PC-3 (cell line): Measurements from ENCODE around the gene AKAP8L. TPM values are rescaled to one million over a fixed set of nuclear protein-coding genes. Genes with fewer than 3 reads are reported as not detected.

ENCODE experiments used
- ATAC-seq: fragments of 200-7000 bp; cut with Tn5 transposase; 2 replicates; pipeline ENCODE4 v1.9.1; 2020; ENCODE audit warnings: mild to moderate bottlenecking, moderate library complexity
- BruUV-seq: library from RNA; stranded (reverse); fragments of 400-500 nt; replicated peaks from 2 replicates; lab custom pipeline; 2021; lab: Mats Ljungman, UMichigan
- CTCF ChIA-PET: fragments of 300-600 bp; sonication (Branson Sonifier 250); formaldehyde crosslinking; loops from one replicate; lab custom pipeline; 2022; ENCODE audit warnings: antibody characterized with exemption; lab: Charles Lee
- POLR2A ChIA-PET: fragments of 300-600 bp; sonication (Branson Sonifier 250); formaldehyde crosslinking; loops from one replicate; lab custom pipeline; 2022; ENCODE audit warnings: antibody characterized with exemption; ENCODE audit not compliant: unreplicated experiment; lab: Charles Lee
- DNase-seq: peaks from one replicate; pipeline ENCODE4 v3.0.0-alpha.2; 2015
- H2AFZ ChIP-seq: fragments of 300-600 bp; sonication (generic); 2 replicates; pipeline ENCODE4 v1.6.0; 2016; ENCODE audit warnings: antibody characterized with exemption, low read length
- H3F3A ChIP-seq: fragments of 300-600 bp; sonication (generic); one replicate; pipeline ENCODE4 v1.6.0; 2017; ENCODE audit warnings: antibody characterized with exemption, low read length, control low read depth, mild to moderate bottlenecking; ENCODE audit not compliant: unreplicated experiment
- H3K27ac ChIP-seq: fragments of 300-600 bp; sonication (generic); 2 replicates; pipeline ENCODE4 v1.5.1; 2016; ENCODE audit warnings: mild to moderate bottlenecking, low read length
- H3K27me3 ChIP-seq: fragments of 300-600 bp; sonication (generic); 2 replicates; pipeline ENCODE4 v1.6.1; 2016; ENCODE audit warnings: low read length, mixed read lengths
- H3K36me3 ChIP-seq: fragments of 300-600 bp; sonication (generic); 2 replicates; pipeline ENCODE4 v1.6.1; 2016; ENCODE audit warnings: low read depth, mixed run types, low read length, mixed read lengths
- H3K4me1 ChIP-seq: fragments of 300-600 bp; sonication (generic); 2 replicates; pipeline ENCODE4 v1.5.1; 2016; ENCODE audit warnings: low read length; ENCODE audit not compliant: insufficient read depth
- H3K4me2 ChIP-seq: fragments of 300-600 bp; sonication (generic); 2 replicates; pipeline ENCODE4 v1.6.0; 2016; ENCODE audit warnings: low read length
- H3K4me3 ChIP-seq: fragments of 300-600 bp; sonication (generic); 2 replicates; pipeline ENCODE4 v1.5.1; 2016; ENCODE audit warnings: mild to moderate bottlenecking, low read length, mixed read lengths
- H3K79me2 ChIP-seq: fragments of 300-600 bp; sonication (generic); 2 replicates; pipeline ENCODE4 v1.6.1; 2017; ENCODE audit warnings: low read length, mixed read lengths
- H3K9ac ChIP-seq: fragments of 300-600 bp; sonication (generic); 2 replicates; pipeline ENCODE4 v1.6.0; 2016; ENCODE audit warnings: mild to moderate bottlenecking, low read length
- H3K9me2 ChIP-seq: fragments of 300-600 bp; sonication (generic); replicated peaks from 2 replicates; pipeline ENCODE4 v1.6.1; 2016; ENCODE audit warnings: mixed run types, low read length, mixed read lengths
- H3K9me3 ChIP-seq: fragments of 300-600 bp; sonication (generic); 2 replicates; pipeline ENCODE4 v1.6.1; 2016; ENCODE audit warnings: low read length, mixed read lengths
- H4K20me1 ChIP-seq: fragments of 300-600 bp; sonication (generic); 2 replicates; pipeline ENCODE4 v1.6.1; 2016; ENCODE audit warnings: low read length, mixed read lengths
- CTCF ChIP-seq: fragments of 300-600 bp; sonication (generic); conservative IDR thresholded peaks from 2 replicates; pipeline ENCODE4 v1.5.1; 2017; ENCODE audit warnings: antibody characterized with exemption, low read depth, mild to moderate bottlenecking, low read length
- EZH2 ChIP-seq: fragments of 300-600 bp; sonication (generic); IDR thresholded peaks from one replicate; pipeline ENCODE4 v1.6.1; 2017; ENCODE audit warnings: antibody characterized with exemption, mild to moderate bottlenecking, low read length; ENCODE audit not compliant: unreplicated experiment
- EZH2phosphoT487 ChIP-seq: fragments of 300-600 bp; sonication (generic); IDR thresholded peaks from 2 replicates; pipeline ENCODE4 v1.6.1; 2018; ENCODE audit warnings: mild to moderate bottlenecking, antibody characterized with exemption, low read length, borderline replicate concordance
- intact Hi-C: fragments of 100-400 bp; cut with micrococcal nuclease; formaldehyde crosslinking; loops from 2 replicates; pipeline ENCODE4 v1.9.0; 2023
- total RNA-seq: library from RNA; depleted of rRNA; stranded (reverse); fragments of >200 nt; gene quantifications from 2 replicates; pipeline ENCODE4 v1.2.3, GENCODE V29; 2014

AKAP8L gene
- total RNA-seq, 1 experiment from 2014 or later: 97.9 TPM

GRCh38 chr19:15419413-15420025, 731 bp upstream of the AKAP8L start:
- H2AFZ ChIP-seq: peak overlapping the region; percentile 49; the same call in 1 of the 2 replicates
- intact Hi-C loops: loop anchor here (1.0 to 10.0 kb wide), 3 partner anchors 40 to 155 kb away; partner anchors contain the start of gene AKAP8

GRCh38 chr19:15418231-15418578, 583 bp downstream of the AKAP8L start:
- H3F3A ChIP-seq: no peaks in the 10 kb centered on the region
- BruUV-seq: TSS peak; percentile 41
- H3K4me2 ChIP-seq: peak overlapping the region; percentile 97
- no peaks in the 10 kb centered on the region for H3K27me3 ChIP-seq
- H3K79me2 ChIP-seq: peaks cover 55% of the 10 kb centered on the region
- H3K4me3 ChIP-seq: peak overlapping the region; percentile 97
- peaks cover 30% of the 10 kb centered on the region for H4K20me1 ChIP-seq
- peak overlapping the region; percentile 54 for H2AFZ ChIP-seq
- POLR2A ChIA-PET: interaction anchor here (0.6 to 1.5 kb wide), 3 partner anchors 15 to 537 kb away, joined by 4 to 23 read pairs (median 5); partner anchors contain the start of gene AKAP8
- peak overlapping the region; percentile 92 for H3K9ac ChIP-seq
- H3K27ac ChIP-seq: peak overlapping the region; percentile 45
- H3K9me2 ChIP-seq: no peaks in the 10 kb centered on the region
- ATAC-seq (peak; percentile 2; the same call in 1 of the 2 replicates), DNase-seq (peak; percentile 26)
- TF ChIP-seq EZH2phosphoT487 (no peak), EZH2 (no peak), CTCF (no peak)
- H3K36me3 ChIP-seq: peaks cover 23% of the 10 kb centered on the region
- CTCF ChIA-PET: no interaction called here
- H3K4me1 ChIP-seq: peaks cover 23% of the 10 kb centered on the region
- intact Hi-C loops: loop anchor here (10.0 kb wide), 1 partner anchor 153 kb away; no protein-coding TSS in a partner anchor
- H3K9me3 ChIP-seq: no peaks in the 10 kb centered on the region

More at GRCh38 chr19:15419413-15420025, 731 bp upstream of the AKAP8L start:
- Histone ChIP-seq H3K9ac (peak overlapping the region; percentile 33; the same call in 1 of the 2 replicates), H3K9me2 (no peaks in the 10 kb centered on the region), H3K9me3 (no peaks in the 10 kb centered on the region), H3K36me3 (peaks cover 33% of the 10 kb centered on the region), H3K4me1 (peaks cover 23% of the 10 kb centered on the region), H3K27me3 (no peaks in the 10 kb centered on the region), H4K20me1 (peaks cover 24% of the 10 kb centered on the region), H3K4me2 (peak overlapping the region; percentile 89), H3K79me2 (peaks cover 42% of the 10 kb centered on the region), H3F3A (no peaks in the 10 kb centered on the region), H3K4me3 (peak overlapping the region; percentile 97), H3K27ac (0 out of 2 replicates have a peak overlapping the region, but pooled peaks have one; percentile 11)
- DNase-seq (peak; percentile 43), ATAC-seq (peak; percentile 21)
- POLR2A ChIA-PET: interaction anchor here (0.6 to 1.5 kb wide), 6 partner anchors 9 to 281 kb away, joined by 3 to 23 read pairs (median 5); partner anchors contain the start of gene AKAP8
- BruUV-seq: no TSS peak
- CTCF ChIA-PET: interaction anchor here (1.8 kb wide), 1 partner anchor 136 kb away, joined by 15 read pairs; no protein-coding TSS in a partner anchor
- TF ChIP-seq EZH2 (no peak), CTCF (peak; percentile 16; the same call in 1 of the 2 replicates), EZH2phosphoT487 (no peak)

- peaks cover 23% of the 10 kb centered on the region for H3K36me3 ChIP-seq
- CTCF ChIA-PET: no interaction called here
These were observed 1.1 kb downstream of the AKAP8L start for GRCh38 chr19:15417699-15418098.

More at GRCh38 chr19:15417699-15418098, 1.1 kb downstream of the AKAP8L start:
- Histone ChIP-seq H2AFZ (no peak overlapping the region), H3K4me1 (peaks cover 23% of the 10 kb centered on the region), H3K9me2 (no peaks in the 10 kb centered on the region), H3F3A (no peaks in the 10 kb centered on the region), H4K20me1 (peaks cover 35% of the 10 kb centered on the region), H3K9ac (peak overlapping the region; percentile 92), H3K79me2 (peaks cover 60% of the 10 kb centered on the region), H3K9me3 (no peaks in the 10 kb centered on the region), H3K4me2 (peak overlapping the region; percentile 97), H3K27me3 (no peaks in the 10 kb centered on the region), H3K27ac (no peak overlapping the region), H3K4me3 (peak overlapping the region; percentile 97)
- intact Hi-C loops: loop anchor here (10.0 kb wide), 1 partner anchor 153 kb away; no protein-coding TSS in a partner anchor
- POLR2A ChIA-PET: interaction anchor here (0.6 kb wide), 1 partner anchor 536 kb away, joined by 4 read pairs; no protein-coding TSS in a partner anchor
- DNase-seq (peak; percentile 6), ATAC-seq (no peak)
- BruUV-seq: no TSS peak
- TF ChIP-seq CTCF (no peak), EZH2phosphoT487 (no peak), EZH2 (no peak)
